HEK293 (cell line): ENCODE data around the gene MPC1.

ENCODE experiments used
- CTCF ChIA-PET: fragments of 350-600 bp; formaldehyde crosslinking; extraction: SDS; loops from one replicate; lab custom pipeline; 2021; ENCODE audit warnings: antibody characterized with exemption; lab: Yijun Ruan, JAX
- POLR2A ChIA-PET: fragments of 300-600 bp; formaldehyde crosslinking; extraction: SDS; loops from one replicate; lab custom pipeline; 2020; ENCODE audit warnings: antibody characterized with exemption, inconsistent platforms; lab: Yijun Ruan, JAX
- H3K27ac ChIP-seq: fragments of 200-500 bp; sonication (Bioruptor generic); 2 replicates; pipeline ENCODE4 v1.5.1; 2014; ENCODE audit warnings: low read depth, low read length, control low read depth, inconsistent platforms; ENCODE audit errors: extremely low read depth
- H3K36me3 ChIP-seq, 2 experiments: fragments of 200-500 bp in 1 of 2; sonication (Bioruptor generic) in 1 of 2; 1 replicate in 1 of 2; 2 replicates in 1 of 2; pipeline ENCODE4 v1.5.1; 2014 to 2017; ENCODE audit warnings: inconsistent platforms in 2 of 2, low read length in 2 of 2; ENCODE audit not compliant: control insufficient read depth in 2 of 2, insufficient read depth in 1 of 2
- H3K4me1 ChIP-seq: fragments of 200-500 bp; sonication (Bioruptor generic); 2 replicates; pipeline ENCODE4 v1.5.1; 2014; ENCODE audit warnings: mild to moderate bottlenecking, low read length, inconsistent platforms; ENCODE audit not compliant: control insufficient read depth, insufficient read depth
- H3K4me3 ChIP-seq: 2 replicates; pipeline ENCODE4 v1.5.1; 2011; ENCODE audit warnings: low read depth, mild to moderate bottlenecking, control low read depth, low read length, moderate library complexity
- H3K9me3 ChIP-seq: fragments of 200-500 bp; sonication (Bioruptor generic); 2 replicates; pipeline ENCODE4 v1.5.1; 2014; ENCODE audit warnings: low read depth, low read length, inconsistent platforms; ENCODE audit not compliant: control insufficient read depth, insufficient read depth
- BCL11B ChIP-seq: fragments of 450-650 bp; formaldehyde crosslinking; IDR thresholded peaks from 2 replicates; pipeline ENCODE4 v1.5.1; 2016; ENCODE audit warnings: low read depth, missing biosample characterization, missing genetic modification characterization
- CTCF ChIP-seq: fragments of 450-650 bp; formaldehyde crosslinking; IDR thresholded peaks from 2 replicates; pipeline ENCODE4 v1.5.1; 2016; ENCODE audit warnings: missing biosample characterization, missing genetic modification characterization
- EGR2 ChIP-seq: fragments of 450-650 bp; formaldehyde crosslinking; IDR thresholded peaks from 2 replicates; pipeline ENCODE4 v1.5.1; 2016; ENCODE audit warnings: low read depth, missing biosample characterization, missing genetic modification characterization
- GLI2 ChIP-seq: fragments of 450-650 bp; formaldehyde crosslinking; IDR thresholded peaks from 2 replicates; pipeline ENCODE4; 2017; ENCODE audit warnings: missing biosample characterization, missing genetic modification characterization, low read depth, borderline replicate concordance
- HOXA7 ChIP-seq: sonication (generic); formaldehyde crosslinking; IDR thresholded peaks from 2 replicates; pipeline ENCODE4 v1.8.1; 2022; ENCODE audit warnings: missing genetic modification reagents, borderline replicate concordance
- IKZF3 ChIP-seq: fragments of 450-650 bp; IDR thresholded peaks from 2 replicates; pipeline ENCODE4 v1.5.0; 2018; ENCODE audit warnings: missing biosample characterization, mild to moderate bottlenecking, missing genetic modification characterization, moderate library complexity
- INSM2 ChIP-seq: fragments of 450-650 bp; formaldehyde crosslinking; IDR thresholded peaks from 2 replicates; pipeline ENCODE4 v1.5.1; 2016; ENCODE audit warnings: missing biosample characterization, missing genetic modification characterization
- KLF16 ChIP-seq: fragments of 450-650 bp; formaldehyde crosslinking; IDR thresholded peaks from 2 replicates; pipeline ENCODE4 v1.5.1; 2017; ENCODE audit warnings: missing biosample characterization, missing genetic modification characterization
- KLF9 ChIP-seq: fragments of 450-650 bp; formaldehyde crosslinking; IDR thresholded peaks from 2 replicates; pipeline ENCODE4 v1.5.1; 2016; ENCODE audit warnings: missing biosample characterization, missing genetic modification characterization, low read depth
- PATZ1 ChIP-seq: fragments of 450-650 bp; formaldehyde crosslinking; IDR thresholded peaks from 2 replicates; pipeline ENCODE4 v1.5.1; 2016; ENCODE audit warnings: missing biosample characterization, missing genetic modification characterization
- SP7 ChIP-seq: fragments of 450-650 bp; formaldehyde crosslinking; IDR thresholded peaks from 2 replicates; pipeline ENCODE4 v1.5.1; 2016; ENCODE audit warnings: missing biosample characterization, missing genetic modification characterization
- ZFHX2 ChIP-seq: fragments of 450-650 bp; formaldehyde crosslinking; conservative IDR thresholded peaks from 2 replicates; pipeline ENCODE4 v1.5.1; 2016; ENCODE audit warnings: missing biosample characterization, missing genetic modification characterization
- ZIC2 ChIP-seq: fragments of 450-650 bp; formaldehyde crosslinking; IDR thresholded peaks from 2 replicates; pipeline ENCODE4 v1.5.1; 2016; ENCODE audit warnings: missing biosample characterization, missing genetic modification characterization
- ZNF146 ChIP-seq: fragments of 450-650 bp; formaldehyde crosslinking; IDR thresholded peaks from 2 replicates; pipeline ENCODE4 v1.5.1; 2016; ENCODE audit warnings: missing biosample characterization, missing genetic modification characterization
- ZNF148 ChIP-seq: fragments of 450-650 bp; formaldehyde crosslinking; IDR thresholded peaks from 2 replicates; pipeline ENCODE4 v1.5.0; 2017; ENCODE audit warnings: missing biosample characterization, missing genetic modification characterization, borderline replicate concordance
- ZNF214 ChIP-seq: fragments of 450-650 bp; formaldehyde crosslinking; IDR thresholded peaks from 2 replicates; pipeline ENCODE4 v1.5.1; 2017; ENCODE audit warnings: missing biosample characterization, mild to moderate bottlenecking, missing genetic modification characterization, borderline replicate concordance
- ZNF324 ChIP-seq: fragments of 450-650 bp; formaldehyde crosslinking; IDR thresholded peaks from 2 replicates; pipeline ENCODE4 v1.5.1; 2016; ENCODE audit warnings: missing biosample characterization, missing genetic modification characterization
- ZNF366 ChIP-seq: fragments of 450-650 bp; formaldehyde crosslinking; conservative IDR thresholded peaks from 2 replicates; pipeline ENCODE4 v1.5.1; 2016; ENCODE audit warnings: missing biosample characterization, missing genetic modification characterization
- ZNF488 ChIP-seq: fragments of 450-650 bp; formaldehyde crosslinking; IDR thresholded peaks from 2 replicates; pipeline ENCODE4 v1.5.1; 2016; ENCODE audit warnings: missing biosample characterization, missing genetic modification characterization
- ZNF558 ChIP-seq: fragments of 450-650 bp; formaldehyde crosslinking; IDR thresholded peaks from 2 replicates; pipeline ENCODE4 v1.5.1; 2016; ENCODE audit warnings: missing biosample characterization, missing genetic modification characterization
- ZNF561 ChIP-seq: fragments of 450-650 bp; IDR thresholded peaks from 2 replicates; pipeline ENCODE4 v1.5.1; 2018; ENCODE audit warnings: missing biosample characterization, missing genetic modification characterization, borderline replicate concordance
- ZNF571 ChIP-seq: fragments of 450-650 bp; formaldehyde crosslinking; IDR thresholded peaks from 2 replicates; pipeline ENCODE4 v1.5.0; 2017; ENCODE audit warnings: missing biosample characterization, missing genetic modification characterization
- ZNF621 ChIP-seq: fragments of 450-650 bp; formaldehyde crosslinking; IDR thresholded peaks from 2 replicates; pipeline ENCODE4 v1.5.1; 2017; ENCODE audit warnings: missing biosample characterization, missing genetic modification characterization
- ZNF629 ChIP-seq: fragments of 450-650 bp; formaldehyde crosslinking; IDR thresholded peaks from 2 replicates; pipeline ENCODE4 v1.5.1; 2017; ENCODE audit warnings: missing biosample characterization, missing genetic modification characterization
- ZNF654 ChIP-seq: fragments of 450-650 bp; formaldehyde crosslinking; IDR thresholded peaks from 2 replicates; pipeline ENCODE4 v1.5.1; 2016; ENCODE audit warnings: low read depth, missing biosample characterization, missing genetic modification characterization
- ZNF76 ChIP-seq: fragments of 450-650 bp; formaldehyde crosslinking; IDR thresholded peaks from 2 replicates; pipeline ENCODE4; 2016; ENCODE audit warnings: low read depth, missing biosample characterization, missing genetic modification characterization, borderline replicate concordance
- ZNF776 ChIP-seq: fragments of 450-650 bp; formaldehyde crosslinking; IDR thresholded peaks from 2 replicates; pipeline ENCODE4 v1.5.0; 2017; ENCODE audit warnings: missing biosample characterization, missing genetic modification characterization, borderline replicate concordance

Gene MPC1

GRCh38 chr6:166395351-166395750, 12.6 kb upstream of the MPC1 start:
- no peaks in the 10 kb centered on the region for H3K9me3 ChIP-seq
- TF ChIP-seq BCL11B (tag by site-specific recombination) (no peak), CTCF (tag by site-specific recombination) (no peak), SP7 (no peak), IKZF3 (tag by site-specific recombination) (no peak), ZNF148 (tag by site-specific recombination) (no peak), ZNF146 (tag by site-specific recombination) (no peak), ZNF488 (tag by site-specific recombination) (no peak), EGR2 (tag by site-specific recombination) (no peak), INSM2 (tag by site-specific recombination) (no peak), ZNF366 (no peak), ZNF558 (no peak), KLF16 (tag by site-specific recombination) (no peak), ZNF561 (no peak), ZNF654 (tag by site-specific recombination) (no peak), ZNF629 (no peak)
- CTCF ChIA-PET: interaction anchor here (0.6 to 2.1 kb wide), 5 partner anchors 9 to 238 kb away, joined by 3 to 8 read pairs (median 4); no protein-coding TSS in a partner anchor
- H3K4me1 ChIP-seq: no peaks in the 10 kb centered on the region
- H3K27ac ChIP-seq: no peak overlapping the region
- POLR2A ChIA-PET: no interaction called here
- no peaks in the 10 kb centered on the region for H3K36me3 ChIP-seq
- no peak overlapping the region for H3K4me3 ChIP-seq

- CTCF ChIA-PET: interaction anchor here (0.6 to 2.1 kb wide), 4 partner anchors 76 to 899 kb away, joined by 3 to 8 read pairs (median 4); no protein-coding TSS in a partner anchor
- no peak overlapping the region for H3K4me3 ChIP-seq
- H3K9me3 ChIP-seq: no peaks in the 10 kb centered on the region
- no peak overlapping the region for H3K27ac ChIP-seq
- no peaks in the 10 kb centered on the region for H3K4me1 ChIP-seq
- POLR2A ChIA-PET: no interaction called here
- H3K36me3 ChIP-seq: no peaks in the 10 kb centered on the region
- no peak for TF ChIP-seq ZNF324 (tag by site-specific recombination)
- no peak for TF ChIP-seq ZNF571
- TF ChIP-seq ZNF76: no peak
- TF ChIP-seq HOXA7: no peak
- no peak for TF ChIP-seq ZIC2 (tag by site-specific recombination)
- no peak for TF ChIP-seq KLF9 (tag by site-specific recombination)
- TF ChIP-seq ZNF621 (tag by site-specific recombination): no peak
- no peak for TF ChIP-seq PATZ1 (tag by site-specific recombination)
- TF ChIP-seq ZNF214 (tag by site-specific recombination): no peak
- TF ChIP-seq GLI2 (tag by site-specific recombination): no peak
- no peak for TF ChIP-seq ZNF776 (tag by site-specific recombination)
- no peak for TF ChIP-seq IKZF3 (tag by site-specific recombination)
- no peak for TF ChIP-seq ZFHX2 (tag by site-specific recombination)
Observed at GRCh38 chr6:166394036-166394892, 11.5 kb upstream of the MPC1 start.
